ENCODE data around the gene RBMY1D. TPM values are rescaled to one million over a fixed set of nuclear protein-coding genes. Genes with fewer than 3 reads are reported as not detected.
"Not testable (repeated sequence)": the region's sequence is repeated elsewhere in the genome, so short reads cannot be mapped to it uniquely, and the experiment has no call there.

Gene RBMY1D
- total RNA-seq (not detected), polyA plus RNA-seq (not detected)
- long read RNA-seq, donor 1, result 0 reads
- long read RNA-seq, donor 2, result 0 reads
- long read RNA-seq, donor 3, result 0 reads
- long read RNA-seq, donor 4, result 0 reads
- long read RNA-seq, donor 5, result 0 reads
- long read RNA-seq, donor 6, result 0 reads
- long read RNA-seq, donor 7, result 0 reads
- long read RNA-seq, donor 8, result 0 reads
- long read RNA-seq, donor 9, result 0 reads
- long read RNA-seq, donor 10, result 0 reads

GRCh38 chrY:21894426-21894825 lies at the start of gene RBMY1D:
TSS of gene RBMY1D (minus strand) at chrY:21894526. CDS start at chrY:21892513, 2,013 bp downstream.
- intact Hi-C loops (cut with DNase I; ENCODE audit: low total_unique reads); H3K27me3 ChIP-seq; H3K4me1 ChIP-seq; H3K27ac ChIP-seq; H3K9me3 ChIP-seq; H3K36me3 ChIP-seq; DNase-seq; H3K4me3 ChIP-seq: not testable (repeated sequence)
- WGBS, 5 donors, result no CpG with 5 or more reads among the region's 28 CpGs

- H3K9me3 ChIP-seq; H3K27me3 ChIP-seq; H3K27ac ChIP-seq; intact Hi-C loops (cut with DNase I; ENCODE audit: low total_unique reads); DNase-seq; H3K4me1 ChIP-seq; H3K36me3 ChIP-seq; H3K4me3 ChIP-seq: not testable (repeated sequence)
- WGBS, 5 donors, result no CpG with 5 or more reads among the region's 29 CpGs
Observed at GRCh38 chrY:21917932-21918331, 23.6 kb upstream of the RBMY1D start, which contains the start of gene RBMY1E. TSS of gene RBMY1E (minus strand) at chrY:21918032. CDS start at chrY:21916054, 1,978 bp downstream.

- H3K4me3 ChIP-seq; H3K4me1 ChIP-seq; H3K36me3 ChIP-seq; intact Hi-C loops (cut with DNase I; ENCODE audit: low total_unique reads); H3K27me3 ChIP-seq; H3K9me3 ChIP-seq; H3K27ac ChIP-seq; DNase-seq: not testable (repeated sequence)
- no CpG with 5 or more reads among the region's 5 CpGs for WGBS, 5 donors
Observed at GRCh38 chrY:21869407-21870076, 24.8 kb downstream of the RBMY1D start.

GRCh38 chrY:21845481-21845880 lies 48.8 kb downstream of the RBMY1D start:
- intact Hi-C loops (cut with DNase I; ENCODE audit: low total_unique reads), result no loop called here
- Histone ChIP-seq H3K4me3 (no peak overlapping the region), H3K4me1 (no peaks in the 10 kb centered on the region), H3K27ac (no peak overlapping the region), H3K9me3 (no peaks in the 10 kb centered on the region), H3K36me3 (no peaks in the 10 kb centered on the region), H3K27me3 (no peaks in the 10 kb centered on the region)
- TF ChIP-seq EP300 (IDR thresholded peaks at IDR 0.05), result no peak
- no peak for TF ChIP-seq CTCF (IDR thresholded peaks at IDR 0.05)
- no peak for TF ChIP-seq POLR2AphosphoS5 (IDR thresholded peaks at IDR 0.05)
- TF ChIP-seq POLR2A (IDR thresholded peaks at IDR 0.05), result no peak
- WGBS, 5 donors, result 20 to 63% (median 39%) methylated on average over 3 of the region's 3 CpGs; no CpG with 5 or more reads in 2 of the 5 donors
- no peak for DNase-seq

- Histone ChIP-seq H3K9me3 (no peaks in the 10 kb centered on the region), H3K27ac (no peak overlapping the region), H3K4me3 (no peak overlapping the region), H3K27me3 (no peaks in the 10 kb centered on the region), H3K36me3 (no peaks in the 10 kb centered on the region), H3K4me1 (no peaks in the 10 kb centered on the region)
- TF ChIP-seq CTCF (IDR thresholded peaks at IDR 0.05), result no peak
- no peak for TF ChIP-seq POLR2A (IDR thresholded peaks at IDR 0.05)
- TF ChIP-seq EP300 (IDR thresholded peaks at IDR 0.05), result no peak
- TF ChIP-seq POLR2AphosphoS5 (IDR thresholded peaks at IDR 0.05), result no peak
- intact Hi-C loops (cut with DNase I; ENCODE audit: low total_unique reads), result no loop called here
- 79 to 82% (median 80%) methylated on average over 3 to 4 of the region's 4 CpGs; no CpG with 5 or more reads in 2 of the 5 donors for WGBS, 5 donors
- DNase-seq, result no peak
Observed at GRCh38 chrY:21842090-21842489, 52.2 kb downstream of the RBMY1D start.

GRCh38 chrY:21839489-21839888 lies 54.8 kb downstream of the RBMY1D start:
- WGBS, 5 donors, result 69 to 83% (median 70%) methylated on average over 5 of the region's 5 CpGs; no CpG with 5 or more reads in 2 of the 5 donors
- H3K27me3 ChIP-seq, result no peaks in the 10 kb centered on the region
- intact Hi-C loops (cut with DNase I; ENCODE audit: low total_unique reads), result no loop called here
- H3K9me3 ChIP-seq, result no peaks in the 10 kb centered on the region
- DNase-seq, result no peak
- H3K36me3 ChIP-seq, result no peaks in the 10 kb centered on the region
- TF ChIP-seq POLR2AphosphoS5 (IDR thresholded peaks at IDR 0.05), result peak in 1 of 3 donors; percentile 35
- TF ChIP-seq CTCF (IDR thresholded peaks at IDR 0.05), result no peak
- no peak overlapping the region for H3K27ac ChIP-seq
- no peak overlapping the region for H3K4me3 ChIP-seq
- no peaks in the 10 kb centered on the region for H3K4me1 ChIP-seq
